PC-3 (cell line): Measurements from ENCODE around the gene RXFP1.

Experiments used
- CTCF ChIP-seq: fragments of 300-600 bp; sonication (generic); conservative IDR thresholded peaks from 2 replicates; pipeline ENCODE4 v1.5.1; 2017; ENCODE audit warnings: antibody characterized with exemption, low read depth, mild to moderate bottlenecking, low read length
- EZH2 ChIP-seq: fragments of 300-600 bp; sonication (generic); IDR thresholded peaks from one replicate; pipeline ENCODE4 v1.6.1; 2017; ENCODE audit warnings: antibody characterized with exemption, mild to moderate bottlenecking, low read length; ENCODE audit not compliant: unreplicated experiment
- EZH2phosphoT487 ChIP-seq: fragments of 300-600 bp; sonication (generic); IDR thresholded peaks from 2 replicates; pipeline ENCODE4 v1.6.1; 2018; ENCODE audit warnings: mild to moderate bottlenecking, antibody characterized with exemption, low read length, borderline replicate concordance

- TF ChIP-seq CTCF (no peak), EZH2phosphoT487 (no peak), EZH2 (no peak)
These were observed 50.1 kb downstream of the RXFP1 start for GRCh38 chr4:158571736-158572135.
